ENCODE results near the gene RFC4. TPM values are rescaled to one million over a fixed set of nuclear protein-coding genes. Genes with fewer than 3 reads are reported as not detected.

RFC4 gene
- total and polyA plus RNA-seq, 2 experiments from 2014 or later = 14.9 to 28.6 TPM

DNA sequence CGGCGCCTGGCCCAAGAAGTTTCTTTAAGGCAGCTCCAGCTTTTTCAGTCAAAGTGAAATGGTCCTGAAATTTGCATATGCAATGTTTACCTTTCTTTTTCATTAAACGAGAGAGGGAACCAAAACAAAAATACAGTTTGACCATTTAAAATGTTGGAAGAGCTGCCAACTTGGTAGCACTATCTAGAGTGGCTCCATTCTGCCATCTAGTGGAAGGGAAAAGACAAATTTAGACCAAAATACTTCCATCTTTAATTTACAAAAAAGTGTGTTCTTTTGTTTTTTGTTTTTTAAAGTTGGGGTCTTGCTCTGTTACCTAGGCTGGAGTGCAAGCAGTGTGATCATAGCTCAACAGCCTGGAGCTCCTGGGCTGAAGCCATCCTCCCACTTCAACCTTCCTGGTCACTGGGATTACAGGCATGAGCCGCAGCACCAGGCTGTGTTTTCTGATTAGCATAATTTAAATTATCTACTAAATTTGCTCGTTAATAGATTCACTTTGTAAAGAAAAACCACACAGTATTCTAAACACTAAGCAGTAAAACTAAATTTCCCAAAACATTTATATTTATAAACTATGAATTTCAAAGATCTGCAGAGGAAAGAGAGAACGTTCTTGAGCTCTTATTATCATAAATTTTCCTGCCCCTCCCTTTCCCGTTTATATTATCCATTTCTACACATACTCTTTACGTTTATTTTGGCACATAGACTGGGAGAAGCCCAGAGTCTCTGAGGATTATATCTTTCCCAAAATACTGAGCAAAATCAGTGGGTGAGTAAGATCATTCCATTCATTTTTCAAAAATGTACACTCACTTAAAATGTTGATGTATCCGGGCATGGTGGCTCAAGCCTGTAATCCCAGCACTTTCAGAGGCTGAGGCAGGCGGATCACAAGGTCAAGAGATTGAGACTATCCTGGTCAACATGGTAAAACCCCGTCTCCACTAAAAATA is 15.4 kb upstream of the RFC4 start:
- 49% methylated on average over 11 of the region's 11 CpGs for WGBS (ENCODE audit: low lambda C conversion rate, missing lambda C conversion rate)
- Histone ChIP-seq H4K20me1 (ENCODE audit: insufficient read depth, poor library complexity, severe bottlenecking) (no peaks in the 10 kb centered on the region), H3K4me3 (no peak overlapping the region), H3K27ac (no peak overlapping the region), H3K79me2 (no peaks in the 10 kb centered on the region), H3K9me3 (ENCODE audit: low read depth) (no peaks in the 10 kb centered on the region), H3K36me3 (replicated peaks; ENCODE audit: insufficient read depth, low read depth) (no peaks in the 10 kb centered on the region), H3K4me2 (no peak overlapping the region), H2AFZ (no peak overlapping the region), H3K4me1 (ENCODE audit: insufficient read depth) (peaks cover 9% of the 10 kb centered on the region), H3K27me3 (peaks cover 25% of the 10 kb centered on the region), H3K9me2 (replicated peaks; ENCODE audit: insufficient read depth) (no peaks in the 10 kb centered on the region)
- DNase-seq (ENCODE audit: low spot score) = peak; percentile 76
- no peak for TF ChIP-seq EZH2 (IDR thresholded peaks at IDR 0.05; ENCODE audit: borderline replicate concordance)
- TF ChIP-seq, protein P1, sequence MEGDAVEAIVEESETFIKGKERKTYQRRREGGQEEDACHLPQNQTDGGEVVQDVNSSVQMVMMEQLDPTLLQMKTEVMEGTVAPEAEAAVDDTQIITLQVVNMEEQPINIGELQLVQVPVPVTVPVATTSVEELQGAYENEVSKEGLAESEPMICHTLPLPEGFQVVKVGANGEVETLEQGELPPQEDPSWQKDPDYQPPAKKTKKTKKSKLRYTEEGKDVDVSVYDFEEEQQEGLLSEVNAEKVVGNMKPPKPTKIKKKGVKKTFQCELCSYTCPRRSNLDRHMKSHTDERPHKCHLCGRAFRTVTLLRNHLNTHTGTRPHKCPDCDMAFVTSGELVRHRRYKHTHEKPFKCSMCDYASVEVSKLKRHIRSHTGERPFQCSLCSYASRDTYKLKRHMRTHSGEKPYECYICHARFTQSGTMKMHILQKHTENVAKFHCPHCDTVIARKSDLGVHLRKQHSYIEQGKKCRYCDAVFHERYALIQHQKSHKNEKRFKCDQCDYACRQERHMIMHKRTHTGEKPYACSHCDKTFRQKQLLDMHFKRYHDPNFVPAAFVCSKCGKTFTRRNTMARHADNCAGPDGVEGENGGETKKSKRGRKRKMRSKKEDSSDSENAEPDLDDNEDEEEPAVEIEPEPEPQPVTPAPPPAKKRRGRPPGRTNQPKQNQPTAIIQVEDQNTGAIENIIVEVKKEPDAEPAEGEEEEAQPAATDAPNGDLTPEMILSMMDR (IDR thresholded peaks at IDR 0.05; ENCODE audit: poor library complexity) = peak; percentile 65

DNA sequence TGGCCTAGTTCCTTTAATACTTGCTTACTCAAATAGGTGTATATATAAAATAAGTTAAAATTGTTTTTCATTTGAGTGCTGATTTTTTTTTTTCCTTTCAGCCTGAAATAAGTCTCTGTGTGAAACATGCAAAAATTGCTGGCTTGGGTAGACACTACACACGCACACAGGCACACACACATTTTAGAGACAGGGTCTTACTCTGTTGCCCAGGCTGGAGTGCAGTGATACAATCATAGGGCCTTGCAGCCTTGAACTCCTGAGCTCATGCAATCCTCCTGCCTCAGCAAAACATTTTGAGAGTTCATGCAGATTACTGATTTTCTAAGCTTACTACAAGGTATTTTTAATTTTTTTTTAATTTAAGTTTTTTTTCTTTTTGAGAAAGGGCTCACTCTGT is 12.7 kb upstream of the RFC4 start:
- Histone ChIP-seq H4K20me1 (ENCODE audit: insufficient read depth, poor library complexity, severe bottlenecking) (no peaks in the 10 kb centered on the region), H3K27me3 (peaks cover 2% of the 10 kb centered on the region), H3K4me3 (no peak overlapping the region), H2AFZ (no peak overlapping the region), H3K4me1 (ENCODE audit: insufficient read depth) (no peaks in the 10 kb centered on the region), H3K4me2 (no peak overlapping the region), H3K9me2 (replicated peaks; ENCODE audit: insufficient read depth) (no peaks in the 10 kb centered on the region), H3K36me3 (replicated peaks; ENCODE audit: insufficient read depth, low read depth) (no peaks in the 10 kb centered on the region), H3K79me2 (no peaks in the 10 kb centered on the region), H3K27ac (no peak overlapping the region), H3K9me3 (ENCODE audit: low read depth) (no peaks in the 10 kb centered on the region)
- WGBS (ENCODE audit: low lambda C conversion rate, missing lambda C conversion rate) = 88% methylated on average over 1 of the region's 1 CpG
- no peak for DNase-seq (ENCODE audit: low spot score)
- TF ChIP-seq, protein P1 (IDR thresholded peaks at IDR 0.05; ENCODE audit: poor library complexity) = no peak
- no peak for TF ChIP-seq EZH2phosphoT487 (IDR thresholded peaks at IDR 0.05; ENCODE audit: low read depth, severe bottlenecking, unreplicated experiment)
- no peak for TF ChIP-seq EZH2 (IDR thresholded peaks at IDR 0.05; ENCODE audit: borderline replicate concordance)

DNA sequence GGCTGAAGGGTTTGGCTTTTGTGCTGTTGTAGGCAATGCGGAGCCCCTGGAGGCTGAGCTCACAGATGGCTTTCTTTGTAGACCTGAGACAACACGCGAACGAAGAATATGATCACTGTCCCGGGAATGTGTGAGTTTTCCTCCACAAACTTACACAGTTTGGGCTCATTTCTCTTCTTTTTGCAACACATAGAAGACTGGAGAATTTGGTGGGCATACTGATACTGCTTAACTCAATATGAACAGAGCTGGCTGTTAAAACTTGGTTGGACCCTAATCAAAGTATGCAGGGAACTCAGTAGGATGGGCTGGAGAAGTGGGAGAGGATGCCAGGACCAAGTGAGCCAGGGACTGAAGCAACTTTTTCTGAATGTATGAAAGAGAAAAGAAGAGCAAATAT is 12.2 kb upstream of the RFC4 start:
- TF ChIP-seq EZH2 (IDR thresholded peaks at IDR 0.05; ENCODE audit: borderline replicate concordance) (no peak), EZH2phosphoT487 (IDR thresholded peaks at IDR 0.05; ENCODE audit: low read depth, severe bottlenecking, unreplicated experiment) (no peak)
- no peak overlapping the region for H3K4me2 ChIP-seq
- no peaks in the 10 kb centered on the region for H3K27me3 ChIP-seq

DNA sequence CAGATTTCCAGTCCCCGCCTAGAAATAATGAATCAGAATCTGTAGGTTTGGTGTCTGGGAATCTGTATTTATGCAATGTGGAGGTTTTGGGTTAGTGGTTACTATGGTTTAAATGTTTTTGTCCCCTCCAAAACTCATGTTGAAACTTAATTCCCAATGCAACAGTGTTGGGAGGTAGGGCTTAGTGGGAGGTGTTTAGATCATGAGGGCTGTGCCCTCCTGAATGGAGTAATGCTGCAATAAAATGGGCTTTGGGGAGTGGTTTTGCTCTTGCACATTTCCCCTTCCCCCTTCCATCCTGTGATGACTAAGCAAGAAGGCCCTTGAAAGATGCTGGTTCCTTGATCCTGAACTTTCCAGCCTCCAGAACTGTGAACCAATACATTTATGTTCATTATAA is 9.2 kb upstream of the RFC4 start:
- DNase-seq (ENCODE audit: low spot score) = no peak
- TF ChIP-seq, protein P1 (IDR thresholded peaks at IDR 0.05; ENCODE audit: poor library complexity) = no peak
- TF ChIP-seq EZH2phosphoT487 (IDR thresholded peaks at IDR 0.05; ENCODE audit: low read depth, severe bottlenecking, unreplicated experiment) (no peak), EZH2 (IDR thresholded peaks at IDR 0.05; ENCODE audit: borderline replicate concordance) (no peak)
- Histone ChIP-seq H4K20me1 (ENCODE audit: insufficient read depth, poor library complexity, severe bottlenecking) (no peaks in the 10 kb centered on the region), H3K27me3 (no peaks in the 10 kb centered on the region), H3K9me2 (replicated peaks; ENCODE audit: insufficient read depth) (no peaks in the 10 kb centered on the region), H3K9me3 (ENCODE audit: low read depth) (no peaks in the 10 kb centered on the region), H3K36me3 (replicated peaks; ENCODE audit: insufficient read depth, low read depth) (no peaks in the 10 kb centered on the region), H3K4me3 (no peak overlapping the region), H3K27ac (no peak overlapping the region), H3K79me2 (no peaks in the 10 kb centered on the region), H2AFZ (no peak overlapping the region), H3K4me1 (ENCODE audit: insufficient read depth) (no peaks in the 10 kb centered on the region), H3K4me2 (no peak overlapping the region)
- WGBS (ENCODE audit: low lambda C conversion rate, missing lambda C conversion rate) = 89% methylated on average over 1 of the region's 1 CpG

More for the DNA sequence above, 12.2 kb upstream of the RFC4 start:
- H4K20me1 ChIP-seq (ENCODE audit: insufficient read depth, poor library complexity, severe bottlenecking) = no peaks in the 10 kb centered on the region
- WGBS (ENCODE audit: low lambda C conversion rate, missing lambda C conversion rate) = 93% methylated on average over 5 of the region's 5 CpGs
- no peak overlapping the region for H3K27ac ChIP-seq
- H3K36me3 ChIP-seq (replicated peaks; ENCODE audit: insufficient read depth, low read depth) = no peaks in the 10 kb centered on the region
- H3K79me2 ChIP-seq = no peaks in the 10 kb centered on the region
- no peak overlapping the region for H3K4me3 ChIP-seq
- no peaks in the 10 kb centered on the region for H3K4me1 ChIP-seq (ENCODE audit: insufficient read depth)
- no peaks in the 10 kb centered on the region for H3K9me3 ChIP-seq (ENCODE audit: low read depth)
- no peaks in the 10 kb centered on the region for H3K9me2 ChIP-seq (replicated peaks; ENCODE audit: insufficient read depth)
- no peak overlapping the region for H2AFZ ChIP-seq
- no peak for DNase-seq (ENCODE audit: low spot score)
